Measurements from ENCODE around the gene CAMSAP2. TPM values are rescaled to one million over a fixed set of nuclear protein-coding genes. Genes with fewer than 3 reads are reported as not detected.

Gene CAMSAP2
- total RNA-seq, 1 donor from 2014 or later = 43.9 TPM

DNA sequence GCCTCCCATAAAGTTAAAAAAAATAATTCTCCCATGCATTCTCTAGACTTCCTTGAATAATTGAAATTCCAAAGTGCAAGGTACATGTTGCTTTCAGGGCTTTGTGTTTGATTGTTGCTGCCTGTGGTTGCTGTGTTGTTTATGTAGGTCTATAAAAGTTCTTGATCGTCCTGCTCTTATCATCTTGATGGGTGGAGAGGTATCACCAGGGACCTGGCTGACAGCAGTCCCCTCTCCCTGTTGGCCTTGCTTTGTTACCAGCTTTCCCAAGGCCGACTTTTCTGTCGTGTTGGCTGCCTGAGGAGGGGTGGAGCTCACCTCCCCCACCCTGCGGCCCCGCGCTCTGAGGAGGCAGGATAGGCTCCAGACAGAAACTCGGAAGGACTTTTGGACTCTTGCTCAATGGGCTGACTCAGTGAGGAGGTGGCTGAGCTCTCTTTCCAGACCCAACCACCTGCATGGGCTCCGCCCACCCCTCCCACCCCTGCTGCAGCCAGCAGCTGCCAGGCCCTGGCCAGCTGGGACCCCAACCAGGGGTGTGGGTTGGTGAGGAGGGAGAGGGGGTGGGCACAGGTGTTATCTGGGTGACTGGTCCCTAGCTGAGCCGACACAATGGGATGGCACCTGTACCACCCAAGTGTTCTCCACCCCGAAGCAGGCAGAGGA is 158.0 kb downstream of the CAMSAP2 start:
- Histone ChIP-seq H3K27me3 (no peaks in the 10 kb centered on the region), H2AFZ (replicated peaks) (no peak overlapping the region), H3K27ac (no peak overlapping the region), H3K36me3 (no peaks in the 10 kb centered on the region), H3K4me3 (no peak overlapping the region), H3F3A (ENCODE audit: low read depth) (peaks cover 10% of the 10 kb centered on the region), H3K9me3 (ENCODE audit: low read depth) (no peaks in the 10 kb centered on the region), H3K4me2 (peak overlapping the region; percentile 17), H4K20me1 (ENCODE audit: low read depth) (peaks cover 70% of the 10 kb centered on the region), H3K4me1 (peaks cover 43% of the 10 kb centered on the region), H3K9ac (no peak overlapping the region), H3K79me2 (ENCODE audit: low read depth) (peaks cover 65% of the 10 kb centered on the region)
- H3K4me1 Mint-ChIP-seq = peaks cover 43% of the 10 kb centered on the region
- H3K27ac Mint-ChIP-seq = peak overlapping the region; percentile 69
- peaks cover 6% of the 10 kb centered on the region for H3K27me3 Mint-ChIP-seq (ENCODE audit: insufficient read depth, low read depth)
- peaks cover 16% of the 10 kb centered on the region for H3K36me3 Mint-ChIP-seq
- H3K9me3 Mint-ChIP-seq = no peaks in the 10 kb centered on the region
- peak overlapping the region; percentile 50 for H3K4me3 Mint-ChIP-seq
- DNase-seq (ENCODE audit: low spot score) = no peak
- no peak for TF ChIP-seq EZH2phosphoT487 (IDR thresholded peaks at IDR 0.05)

GRCh38 chr1:200897259-200897658 is 158.6 kb downstream of the CAMSAP2 start:
- Histone ChIP-seq H3K27ac (no peak overlapping the region), H2AFZ (replicated peaks) (no peak overlapping the region), H3K9me3 (ENCODE audit: low read depth) (no peaks in the 10 kb centered on the region), H3K4me2 (no peak overlapping the region), H3F3A (ENCODE audit: low read depth) (peaks cover 4% of the 10 kb centered on the region), H4K20me1 (ENCODE audit: low read depth) (peaks cover 70% of the 10 kb centered on the region), H3K79me2 (ENCODE audit: low read depth) (peaks cover 60% of the 10 kb centered on the region), H3K4me1 (peaks cover 43% of the 10 kb centered on the region), H3K36me3 (no peaks in the 10 kb centered on the region), H3K27me3 (no peaks in the 10 kb centered on the region), H3K9ac (no peak overlapping the region), H3K4me3 (no peak overlapping the region)
- Mint-ChIP-seq H3K4me3 (no peak overlapping the region), H3K27ac (no peak overlapping the region), H3K27me3 (ENCODE audit: insufficient read depth, low read depth) (peaks cover 6% of the 10 kb centered on the region), H3K9me3 (no peaks in the 10 kb centered on the region), H3K36me3 (peaks cover 22% of the 10 kb centered on the region), H3K4me1 (peaks cover 41% of the 10 kb centered on the region)
- no peak for DNase-seq (ENCODE audit: low spot score)
- TF ChIP-seq EZH2 (IDR thresholded peaks at IDR 0.05) (no peak), EZH2phosphoT487 (IDR thresholded peaks at IDR 0.05) (no peak)
- TF ChIP-seq, protein P1, sequence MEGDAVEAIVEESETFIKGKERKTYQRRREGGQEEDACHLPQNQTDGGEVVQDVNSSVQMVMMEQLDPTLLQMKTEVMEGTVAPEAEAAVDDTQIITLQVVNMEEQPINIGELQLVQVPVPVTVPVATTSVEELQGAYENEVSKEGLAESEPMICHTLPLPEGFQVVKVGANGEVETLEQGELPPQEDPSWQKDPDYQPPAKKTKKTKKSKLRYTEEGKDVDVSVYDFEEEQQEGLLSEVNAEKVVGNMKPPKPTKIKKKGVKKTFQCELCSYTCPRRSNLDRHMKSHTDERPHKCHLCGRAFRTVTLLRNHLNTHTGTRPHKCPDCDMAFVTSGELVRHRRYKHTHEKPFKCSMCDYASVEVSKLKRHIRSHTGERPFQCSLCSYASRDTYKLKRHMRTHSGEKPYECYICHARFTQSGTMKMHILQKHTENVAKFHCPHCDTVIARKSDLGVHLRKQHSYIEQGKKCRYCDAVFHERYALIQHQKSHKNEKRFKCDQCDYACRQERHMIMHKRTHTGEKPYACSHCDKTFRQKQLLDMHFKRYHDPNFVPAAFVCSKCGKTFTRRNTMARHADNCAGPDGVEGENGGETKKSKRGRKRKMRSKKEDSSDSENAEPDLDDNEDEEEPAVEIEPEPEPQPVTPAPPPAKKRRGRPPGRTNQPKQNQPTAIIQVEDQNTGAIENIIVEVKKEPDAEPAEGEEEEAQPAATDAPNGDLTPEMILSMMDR (IDR thresholded peaks at IDR 0.05) = no peak

DNA sequence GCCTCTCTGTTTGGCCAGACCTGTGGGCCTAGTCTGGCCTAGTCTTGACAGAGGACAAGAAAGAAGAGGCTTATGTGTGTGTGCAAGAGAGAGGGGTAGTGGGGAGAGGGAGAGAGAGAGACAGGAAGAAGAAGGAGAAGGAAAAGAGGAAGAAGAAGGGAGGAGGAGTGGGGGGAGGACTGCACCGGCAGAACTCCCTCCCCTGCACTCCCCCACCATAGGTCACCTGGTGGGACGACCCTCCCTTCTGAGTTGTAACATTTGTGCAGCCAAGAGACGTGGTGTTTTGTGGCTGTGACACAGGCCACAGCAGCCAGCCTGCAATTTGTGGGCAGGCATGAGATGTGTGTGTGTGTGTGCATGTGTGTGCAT is 160.3 kb downstream of the CAMSAP2 start:
- no peaks in the 10 kb centered on the region for H3F3A ChIP-seq (ENCODE audit: low read depth)
- no peak overlapping the region for H3K9ac ChIP-seq
- TF ChIP-seq EZH2 (IDR thresholded peaks at IDR 0.05) = no peak
- TF ChIP-seq, protein P1 (IDR thresholded peaks at IDR 0.05) = no peak
- TF ChIP-seq EZH2phosphoT487 (IDR thresholded peaks at IDR 0.05) = no peak
- no peak overlapping the region for H3K4me2 ChIP-seq
- no peak for DNase-seq (ENCODE audit: low spot score)
- Mint-ChIP-seq H3K4me3 (no peak overlapping the region), H3K9me3 (no peaks in the 10 kb centered on the region), H3K4me1 (peaks cover 25% of the 10 kb centered on the region), H3K27me3 (ENCODE audit: insufficient read depth, low read depth) (peaks cover 6% of the 10 kb centered on the region), H3K27ac (no peak overlapping the region), H3K36me3 (peaks cover 26% of the 10 kb centered on the region)
- no peaks in the 10 kb centered on the region for H3K36me3 ChIP-seq
- H3K4me1 ChIP-seq = peaks cover 29% of the 10 kb centered on the region
- no peak overlapping the region for H3K27ac ChIP-seq
- H3K9me3 ChIP-seq (ENCODE audit: low read depth) = no peaks in the 10 kb centered on the region
- H2AFZ ChIP-seq (replicated peaks) = no peak overlapping the region
- H3K4me3 ChIP-seq = no peak overlapping the region
- peaks cover 43% of the 10 kb centered on the region for H3K79me2 ChIP-seq (ENCODE audit: low read depth)
- no peaks in the 10 kb centered on the region for H3K27me3 ChIP-seq
- peaks cover 53% of the 10 kb centered on the region for H4K20me1 ChIP-seq (ENCODE audit: low read depth)

GRCh38 chr1:200899451-200899915 is 160.8 kb downstream of the CAMSAP2 start:
- Histone ChIP-seq H3F3A (ENCODE audit: low read depth) (no peaks in the 10 kb centered on the region), H2AFZ (replicated peaks) (no peak overlapping the region), H3K4me1 (peaks cover 24% of the 10 kb centered on the region), H3K4me2 (no peak overlapping the region), H3K27me3 (no peaks in the 10 kb centered on the region), H3K79me2 (ENCODE audit: low read depth) (peaks cover 38% of the 10 kb centered on the region), H3K9ac (no peak overlapping the region), H3K36me3 (no peaks in the 10 kb centered on the region), H3K27ac (no peak overlapping the region), H3K4me3 (no peak overlapping the region), H3K9me3 (ENCODE audit: low read depth) (no peaks in the 10 kb centered on the region), H4K20me1 (ENCODE audit: low read depth) (peaks cover 49% of the 10 kb centered on the region)
- Mint-ChIP-seq H3K4me3 (no peak overlapping the region), H3K4me1 (peaks cover 21% of the 10 kb centered on the region), H3K36me3 (peaks cover 24% of the 10 kb centered on the region), H3K9me3 (no peaks in the 10 kb centered on the region), H3K27me3 (ENCODE audit: insufficient read depth, low read depth) (peaks cover 6% of the 10 kb centered on the region), H3K27ac (no peak overlapping the region)
- TF ChIP-seq, protein P1 (IDR thresholded peaks at IDR 0.05) = no peak
- TF ChIP-seq EZH2phosphoT487 (IDR thresholded peaks at IDR 0.05) (no peak), EZH2 (IDR thresholded peaks at IDR 0.05) (no peak)
- no peak for DNase-seq (ENCODE audit: low spot score)

All from neural progenitor cell (in vitro differentiated cells).